Measurements from ENCODE around the gene PCK2. TPM values are rescaled to one million over a fixed set of nuclear protein-coding genes. Genes with fewer than 3 reads are reported as not detected.
A peak's percentile ranks its signal among the peaks of the same experiment; 100 is the strongest.

PCK2 gene
- total and polyA plus RNA-seq, 2 of the 13 experiments (the other 11 are each of a cell fraction or from before 2014, with no cell fraction given): 129 to 272 TPM

- TF ChIP-seq PATZ1 (CRISPR knock-in tag; IDR thresholded peaks at IDR 0.05): no peak
- no peak for TF ChIP-seq KDM5B (CRISPR knock-in tag; IDR thresholded peaks at IDR 0.05; ENCODE audit: borderline replicate concordance)
- no peak for TF ChIP-seq ZNF362 (CRISPR knock-in tag; IDR thresholded peaks at IDR 0.05; ENCODE audit: borderline replicate concordance)
- peak; percentile 43; the same call in 1 of the 2 replicates for TF ChIP-seq ZNF569 (CRISPR knock-in tag; IDR thresholded peaks at IDR 0.05; ENCODE audit: borderline replicate concordance)
- no peak for TF ChIP-seq ISL2 (CRISPR knock-in tag; IDR thresholded peaks at IDR 0.05)
- no peak for TF ChIP-seq ZNF282 (IDR thresholded peaks at IDR 0.05; ENCODE audit: partially characterized antibody)
- no peak for TF ChIP-seq ZNF281 (CRISPR knock-in tag; IDR thresholded peaks at IDR 0.05; ENCODE audit: borderline replicate concordance)
- 0 out of 2 replicates have a peak, but pooled peaks have one; percentile 5 for TF ChIP-seq ZNF652 (CRISPR knock-in tag; IDR thresholded peaks at IDR 0.05; ENCODE audit: borderline replicate concordance, low read depth)
- no peak for TF ChIP-seq MTF2 (CRISPR knock-in tag; IDR thresholded peaks at IDR 0.05; ENCODE audit: borderline replicate concordance)
- TF ChIP-seq ZNF549 (CRISPR knock-in tag; IDR thresholded peaks at IDR 0.05): no peak
- TF ChIP-seq HOXA5 (CRISPR knock-in tag; IDR thresholded peaks at IDR 0.05): peak; percentile 19; the same call in 1 of the 2 replicates
- TF ChIP-seq ADNP (CRISPR knock-in tag; IDR thresholded peaks at IDR 0.05): no peak
- TF ChIP-seq THAP7 (CRISPR knock-in tag; IDR thresholded peaks at IDR 0.05): no peak
- TF ChIP-seq HNF1A (IDR thresholded peaks at IDR 0.05; ENCODE audit: low read depth): no peak
- TF ChIP-seq HNF1A (CRISPR knock-in tag; IDR thresholded peaks at IDR 0.05; ENCODE audit: borderline replicate concordance): no peak
- TF ChIP-seq IRX3 (CRISPR knock-in tag; IDR thresholded peaks at IDR 0.05; ENCODE audit: borderline replicate concordance, low read depth): 0 out of 2 replicates have a peak, but pooled peaks have one; percentile 7
- no peak for TF ChIP-seq POGZ (CRISPR knock-in tag; IDR thresholded peaks at IDR 0.05)
- TF ChIP-seq TCF7 (IDR thresholded peaks at IDR 0.05; ENCODE audit: low read depth): no peak
- TF ChIP-seq SATB2 (CRISPR knock-in tag; IDR thresholded peaks at IDR 0.05): no peak
- no peak; the same call in 1 of the 2 replicates for TF ChIP-seq GATAD1 (CRISPR knock-in tag; IDR thresholded peaks at IDR 0.05)
- TF ChIP-seq ZNF724P (CRISPR knock-in tag; IDR thresholded peaks at IDR 0.05; ENCODE audit: borderline replicate concordance): no peak; the same call in 1 of the 2 replicates
Observed at GRCh38 chr14:24135584-24135833, 41.4 kb downstream of the PCK2 start (continued).
